Activated T-cell treated with anti-CD3 and anti-CD28 coated beads, Interleukin-2, amount 50 U/mL, for 4 hours (primary cell): ENCODE data around the gene MFAP5. TPM values are rescaled to one million over a fixed set of nuclear protein-coding genes. Genes with fewer than 3 reads are reported as not detected.

ENCODE experiments used
- ATAC-seq, 2 donors: fragments of 200-7000 bp; cut with Tn5 transposase; one replicate each; pipeline ENCODE4 v1.10.0; 2021
- DNase-seq: peaks from one replicate; pipeline ENCODE4 v3.0.0-alpha.2; 2020
- H3K27me3 Mint-ChIP-seq: one replicate; pipeline ENCODE4 v1.8.0; 2021; ENCODE audit warnings: low read depth, mixed read lengths
- H3K36me3 Mint-ChIP-seq: one replicate; pipeline ENCODE4 v1.8.0; 2022; ENCODE audit warnings: mixed read lengths; ENCODE audit not compliant: insufficient read depth
- H3K4me1 Mint-ChIP-seq: one replicate; pipeline ENCODE4 v1.8.0; 2021; ENCODE audit warnings: low read depth, mixed read lengths
- H3K4me3 Mint-ChIP-seq: one replicate; pipeline ENCODE4 v1.8.0; 2021; ENCODE audit warnings: mild to moderate bottlenecking, moderate library complexity, mixed read lengths
- H3K9me3 Mint-ChIP-seq: one replicate; pipeline ENCODE4 v1.8.0; 2021; ENCODE audit warnings: mixed read lengths
- total RNA-seq, 3 donors: library from RNA; stranded (reverse); gene quantifications; one replicate each; pipeline ENCODE4 v1.2.1, GENCODE V29; 2021

Gene MFAP5
- total RNA-seq, 3 donors from 2014 or later = not detected

DNA sequence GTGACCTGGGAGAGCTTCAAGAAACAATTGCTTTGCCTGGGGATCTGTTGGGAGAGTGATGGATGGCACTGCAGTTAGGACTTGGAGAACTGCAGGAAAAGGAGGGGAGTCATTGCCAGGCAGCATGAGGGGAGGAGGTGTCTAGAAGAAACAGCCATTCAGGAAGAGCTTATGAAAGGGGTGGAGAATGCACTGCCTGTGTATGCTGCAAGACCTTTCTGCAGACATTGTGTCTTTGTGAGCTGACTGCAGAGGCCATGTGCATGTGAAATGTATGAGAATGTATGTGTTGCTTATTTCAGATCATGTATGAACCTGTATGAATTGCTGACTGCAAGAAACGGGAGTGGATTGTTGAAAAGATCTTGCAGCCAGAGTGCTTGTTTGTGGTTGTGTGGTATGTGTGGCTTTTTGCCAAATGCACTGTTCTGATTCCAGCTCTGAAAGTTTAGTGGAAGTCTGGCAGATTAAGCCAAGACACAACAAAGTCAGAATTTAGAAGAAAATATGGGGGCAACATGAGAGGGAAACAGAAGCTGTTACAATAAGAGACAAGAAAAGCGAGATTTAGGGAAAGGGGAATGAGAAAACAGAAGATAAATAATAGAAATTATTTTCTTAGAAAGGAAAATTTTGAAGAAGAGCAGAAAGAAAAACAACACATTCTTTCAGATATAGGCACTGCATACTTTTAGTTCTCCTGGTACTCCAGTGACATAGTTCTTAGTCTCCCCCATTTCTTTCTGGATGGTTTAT is 25.4 kb upstream of the MFAP5 start:
- Mint-ChIP-seq H3K4me1 (peaks cover 6% of the 10 kb centered on the region), H3K9me3 (no peaks in the 10 kb centered on the region), H3K36me3 (no peaks in the 10 kb centered on the region), H3K4me3 (no peak overlapping the region), H3K27me3 (peaks cover 2% of the 10 kb centered on the region)
- DNase-seq = no peak
- no peak for ATAC-seq

DNA sequence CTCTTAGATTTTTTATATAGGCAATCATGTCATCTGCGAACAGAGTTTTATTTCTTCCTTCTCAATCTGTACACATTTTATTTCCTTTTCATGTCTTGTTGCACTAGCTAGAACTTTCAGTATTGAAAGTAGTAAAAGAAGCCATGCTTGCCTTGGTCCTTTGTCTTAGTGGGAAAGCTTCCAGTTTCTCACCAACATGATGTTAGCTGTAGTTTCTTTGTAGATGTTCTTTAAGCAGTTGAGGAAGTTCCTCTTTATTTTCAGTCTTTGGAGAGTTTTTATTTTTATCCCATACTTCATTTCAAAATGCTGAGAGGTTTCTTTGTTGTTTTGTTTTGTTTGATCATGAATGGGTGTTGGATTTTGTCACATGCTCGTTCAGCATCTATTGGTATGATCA is 22.4 kb upstream of the MFAP5 start:
- no peak for DNase-seq
- H3K9me3 Mint-ChIP-seq = no peaks in the 10 kb centered on the region

DNA sequence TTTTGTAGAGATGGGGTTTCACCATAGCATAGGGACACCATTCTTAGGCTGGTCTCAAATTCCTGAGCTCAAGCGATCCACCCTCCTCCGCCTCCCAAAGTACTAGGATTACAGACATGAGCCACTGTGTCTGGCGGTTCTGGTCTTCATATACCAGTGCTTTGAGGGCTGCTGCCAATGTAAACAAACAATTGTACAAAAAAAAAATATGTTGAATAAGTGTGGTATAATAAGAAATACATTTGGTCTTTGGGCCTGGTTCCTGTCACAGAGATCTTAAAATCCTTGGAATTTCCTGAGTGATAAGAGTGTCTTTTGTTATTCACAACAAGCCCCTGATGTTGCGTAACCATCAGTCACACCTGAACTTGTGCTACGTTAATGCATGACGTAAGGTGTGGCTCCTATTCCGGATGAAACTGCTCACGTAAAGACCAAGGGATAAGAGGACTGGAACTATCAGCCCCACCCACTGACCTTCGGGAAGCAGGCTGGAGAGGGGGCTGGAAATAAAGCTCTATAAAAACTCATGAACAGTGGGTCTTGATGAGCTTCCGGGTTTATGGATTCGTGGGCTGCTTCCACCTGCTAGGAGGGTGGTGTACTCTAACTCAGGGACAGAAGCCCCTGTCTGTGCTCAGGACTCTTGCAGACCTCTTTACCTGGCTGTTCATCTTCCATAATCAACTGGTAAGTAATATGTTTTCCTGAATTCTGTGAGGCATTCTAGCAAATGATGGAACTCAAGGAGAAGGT is 18.7 kb upstream of the MFAP5 start:
- H3K4me1 Mint-ChIP-seq = peaks cover 4% of the 10 kb centered on the region

More for the DNA sequence above, 22.4 kb upstream of the MFAP5 start:
- Mint-ChIP-seq H3K27me3 (peaks cover 2% of the 10 kb centered on the region), H3K4me1 (peaks cover 4% of the 10 kb centered on the region), H3K4me3 (no peak overlapping the region), H3K36me3 (no peaks in the 10 kb centered on the region)
- no peak for ATAC-seq

DNA sequence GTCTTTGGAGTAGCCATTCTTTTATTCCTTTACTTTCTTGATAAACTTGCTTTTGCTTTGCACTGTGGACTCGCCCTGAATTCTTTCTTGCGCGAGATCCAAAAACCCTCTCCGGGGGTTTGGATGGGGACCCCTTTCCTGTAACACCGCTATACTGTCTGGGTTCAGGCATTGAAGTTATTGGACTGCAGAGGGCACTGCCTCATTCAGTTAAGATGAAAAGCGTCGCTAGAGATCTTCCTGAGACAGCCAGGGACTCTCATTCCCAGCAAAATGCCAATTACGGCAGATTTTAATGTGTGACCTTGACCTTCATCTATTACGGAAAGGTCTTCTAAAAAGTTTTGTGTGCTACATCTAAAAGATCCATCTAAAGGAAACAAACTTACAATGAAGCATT is 17.9 kb upstream of the MFAP5 start:
- Mint-ChIP-seq H3K36me3 (no peaks in the 10 kb centered on the region), H3K4me1 (peaks cover 4% of the 10 kb centered on the region), H3K27me3 (no peaks in the 10 kb centered on the region), H3K9me3 (no peaks in the 10 kb centered on the region), H3K4me3 (no peak overlapping the region)
- ATAC-seq (no peak), DNase-seq (no peak)

More for the DNA sequence above, 18.7 kb upstream of the MFAP5 start:
- Mint-ChIP-seq H3K36me3 (no peaks in the 10 kb centered on the region), H3K27me3 (no peaks in the 10 kb centered on the region), H3K9me3 (no peaks in the 10 kb centered on the region), H3K4me3 (no peak overlapping the region)
- ATAC-seq = no peak
- DNase-seq = no peak

DNA sequence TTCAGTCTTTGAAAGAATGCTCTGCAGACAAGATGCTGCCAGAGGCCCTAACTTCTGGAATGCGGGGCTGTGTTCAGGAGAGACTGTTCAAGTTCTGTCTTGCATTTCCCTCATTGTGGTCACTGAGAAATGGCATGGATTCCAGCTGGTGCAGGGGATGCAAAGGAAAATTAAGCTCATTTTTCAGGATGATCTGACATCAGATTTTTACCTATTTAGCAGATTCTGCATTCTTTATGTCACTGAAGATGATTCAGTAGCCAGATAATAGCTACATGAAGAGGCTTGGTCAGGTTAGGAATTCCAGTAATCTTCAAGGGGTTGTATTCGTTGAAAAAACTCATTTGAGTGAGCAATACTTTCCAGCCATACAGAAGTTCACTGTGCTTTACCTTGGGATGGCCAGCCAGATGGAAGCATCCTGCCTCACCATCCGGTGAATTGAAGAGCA is 16.1 kb upstream of the MFAP5 start:
- no peaks in the 10 kb centered on the region for H3K36me3 Mint-ChIP-seq
- no peaks in the 10 kb centered on the region for H3K27me3 Mint-ChIP-seq
- H3K9me3 Mint-ChIP-seq = no peaks in the 10 kb centered on the region
- ATAC-seq (no peak), DNase-seq (no peak)
- peaks cover 6% of the 10 kb centered on the region for H3K4me1 Mint-ChIP-seq
- no peak overlapping the region for H3K4me3 Mint-ChIP-seq

DNA sequence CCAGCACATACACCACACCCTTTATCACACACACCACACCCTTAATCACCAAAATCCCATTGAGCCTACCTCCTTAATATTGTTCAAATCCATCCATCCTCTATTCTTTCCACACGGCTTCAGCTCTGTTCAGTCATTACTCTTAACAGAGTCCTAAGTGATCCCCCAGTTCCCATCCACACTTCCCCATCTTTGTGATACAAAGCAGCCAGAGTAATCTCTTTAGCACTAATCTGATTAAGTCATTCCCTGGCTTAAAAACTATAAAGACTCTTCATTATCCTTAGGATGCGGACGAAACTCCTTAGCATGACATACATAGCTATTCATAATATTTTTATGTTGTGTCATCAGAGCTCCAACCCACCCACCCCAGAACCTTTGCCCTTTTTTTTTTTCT is 14.7 kb upstream of the MFAP5 start:
- H3K27me3 Mint-ChIP-seq = no peaks in the 10 kb centered on the region
- peaks cover 6% of the 10 kb centered on the region for H3K4me1 Mint-ChIP-seq
- no peaks in the 10 kb centered on the region for H3K36me3 Mint-ChIP-seq
- no peak overlapping the region for H3K4me3 Mint-ChIP-seq
- no peaks in the 10 kb centered on the region for H3K9me3 Mint-ChIP-seq
- ATAC-seq (no peak), DNase-seq (no peak)

DNA sequence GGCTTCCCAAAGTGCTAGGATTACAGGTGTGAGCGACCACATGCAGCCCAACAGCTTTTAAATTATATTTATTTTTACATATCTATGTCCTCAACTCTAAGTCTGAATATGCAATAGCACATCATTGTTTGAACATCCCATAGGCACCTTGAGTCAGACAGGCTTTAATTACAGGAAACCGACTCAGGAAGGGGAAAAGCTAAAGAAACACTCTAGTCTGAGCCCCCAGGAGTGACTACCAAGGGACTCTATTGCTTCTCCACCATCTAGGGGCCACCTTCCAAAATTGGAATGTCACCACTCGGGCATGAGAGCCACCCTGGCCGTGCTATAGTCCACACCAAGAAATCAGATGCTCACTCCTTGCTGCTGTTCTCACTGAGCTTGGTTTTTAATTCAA is 14.0 kb upstream of the MFAP5 start:
- no peak for ATAC-seq

DNA sequence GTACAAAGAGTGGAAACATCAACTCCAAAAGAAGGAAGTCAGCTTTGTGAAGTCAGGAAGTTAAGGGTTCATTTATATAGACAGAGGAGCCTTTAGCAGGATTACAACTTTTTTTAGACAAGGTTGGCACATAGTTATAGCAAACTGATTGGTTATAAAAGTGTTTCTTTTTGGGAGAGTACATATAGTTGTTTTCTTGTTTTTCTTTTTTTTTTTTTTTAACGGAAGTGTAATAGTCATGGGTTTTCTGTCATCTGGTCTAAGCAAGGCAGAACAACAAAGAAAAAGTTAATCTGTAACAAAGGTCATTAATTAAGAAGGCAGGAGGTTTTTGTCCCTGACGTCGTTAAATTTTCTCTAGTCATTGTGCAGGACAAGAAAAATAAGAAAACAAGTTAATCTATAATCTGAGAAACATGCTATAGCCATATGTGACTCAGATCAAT is 13.0 kb upstream of the MFAP5 start:
- Mint-ChIP-seq H3K9me3 (no peaks in the 10 kb centered on the region), H3K4me1 (peaks cover 3% of the 10 kb centered on the region), H3K4me3 (no peak overlapping the region), H3K36me3 (no peaks in the 10 kb centered on the region), H3K27me3 (no peaks in the 10 kb centered on the region)
- DNase-seq (no peak), ATAC-seq (no peak)

More for the DNA sequence above, 14.0 kb upstream of the MFAP5 start:
- Mint-ChIP-seq H3K4me1 (peaks cover 3% of the 10 kb centered on the region), H3K9me3 (no peaks in the 10 kb centered on the region), H3K36me3 (no peaks in the 10 kb centered on the region), H3K4me3 (no peak overlapping the region), H3K27me3 (no peaks in the 10 kb centered on the region)
- no peak for DNase-seq

DNA sequence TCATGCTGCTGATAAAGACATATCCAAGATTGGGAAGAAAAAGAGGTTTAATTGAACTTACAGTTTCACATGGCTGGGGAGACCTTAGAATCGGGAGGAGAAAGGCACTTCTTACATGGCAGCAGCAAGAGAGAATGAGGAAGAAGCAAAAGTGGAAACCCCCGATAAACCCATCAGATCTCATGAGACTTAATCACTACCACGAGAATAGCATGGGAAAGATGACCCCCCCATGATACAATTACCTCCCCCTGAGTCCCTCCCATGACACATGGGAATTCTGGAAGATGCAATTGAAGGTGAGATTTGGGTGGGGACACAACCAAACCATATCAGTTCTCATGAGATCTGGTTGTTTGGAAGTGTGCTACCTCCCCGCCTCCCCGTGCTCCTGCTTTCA is 9.8 kb upstream of the MFAP5 start:
- Mint-ChIP-seq H3K36me3 (no peaks in the 10 kb centered on the region), H3K27me3 (peaks cover 2% of the 10 kb centered on the region), H3K9me3 (no peaks in the 10 kb centered on the region), H3K4me3 (no peak overlapping the region), H3K4me1 (peaks cover 3% of the 10 kb centered on the region)
- no peak for DNase-seq
- no peak for ATAC-seq

DNA sequence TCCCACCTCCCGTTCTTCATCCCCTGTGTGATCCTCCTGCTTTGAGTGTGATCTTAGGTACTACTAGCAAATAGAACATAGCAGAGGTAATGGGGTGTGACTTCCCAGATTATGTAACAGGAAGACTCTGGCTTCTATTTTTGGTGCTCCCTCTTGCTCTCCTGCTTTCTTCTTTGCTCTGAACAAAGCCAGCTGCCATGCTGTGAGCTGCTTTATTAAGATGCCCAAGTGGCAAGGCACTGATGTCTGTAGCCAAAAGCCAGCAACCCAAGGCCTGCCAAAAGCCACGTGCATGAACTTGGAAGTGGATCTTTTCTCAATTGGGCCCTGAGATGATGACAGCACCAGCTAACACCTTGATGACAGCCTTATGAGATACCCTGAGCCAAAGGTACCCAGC is 5.8 kb upstream of the MFAP5 start:
- no peak for DNase-seq
- Mint-ChIP-seq H3K4me1 (no peaks in the 10 kb centered on the region), H3K9me3 (no peaks in the 10 kb centered on the region), H3K4me3 (no peak overlapping the region), H3K36me3 (no peaks in the 10 kb centered on the region), H3K27me3 (peaks cover 7% of the 10 kb centered on the region)
- ATAC-seq = no peak

DNA sequence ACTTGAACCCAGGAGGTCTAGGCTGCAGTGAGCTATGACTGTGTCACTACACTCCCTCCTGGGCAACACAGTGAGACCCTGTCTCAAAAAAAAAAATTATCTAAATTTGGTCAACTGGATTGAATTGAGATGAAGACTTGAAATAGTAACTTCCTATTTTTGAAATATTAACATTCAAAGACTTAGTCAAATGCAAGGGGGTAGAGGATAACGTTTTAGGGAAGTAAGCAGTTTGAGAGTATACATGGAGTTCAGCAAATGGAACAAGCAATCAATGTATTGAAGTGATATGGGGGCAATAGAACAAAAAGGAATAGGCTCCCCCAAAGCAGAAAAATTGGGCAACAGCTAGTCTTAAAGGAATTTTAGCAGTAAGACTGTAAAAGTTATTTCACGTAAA is 4.6 kb upstream of the MFAP5 start:
- H3K27me3 Mint-ChIP-seq = peaks cover 7% of the 10 kb centered on the region
- no peaks in the 10 kb centered on the region for H3K9me3 Mint-ChIP-seq
- DNase-seq = no peak
- no peak overlapping the region for H3K4me3 Mint-ChIP-seq
- H3K4me1 Mint-ChIP-seq = no peaks in the 10 kb centered on the region
- ATAC-seq = no peak
- no peaks in the 10 kb centered on the region for H3K36me3 Mint-ChIP-seq

DNA sequence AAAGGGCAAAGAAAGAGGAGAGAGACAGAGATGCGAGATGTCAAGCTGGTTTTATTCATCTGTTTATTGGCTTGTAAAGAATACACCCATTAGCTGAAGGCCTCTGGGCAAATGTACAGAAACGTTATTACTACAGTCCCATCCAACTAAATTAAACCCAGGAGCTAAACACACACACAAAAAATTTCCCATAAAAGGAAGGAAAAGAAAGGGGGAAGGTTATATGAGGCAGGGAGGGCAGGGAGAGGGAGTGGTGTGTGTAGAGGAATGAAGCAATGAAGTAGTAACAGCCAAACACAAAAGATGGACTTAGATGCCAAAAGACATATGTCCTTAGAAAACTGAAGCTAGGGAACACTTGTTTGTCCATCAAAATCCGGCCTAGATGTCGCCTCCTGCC is 3.1 kb upstream of the MFAP5 start:
- Mint-ChIP-seq H3K9me3 (no peaks in the 10 kb centered on the region), H3K4me3 (no peak overlapping the region), H3K27me3 (peaks cover 7% of the 10 kb centered on the region), H3K36me3 (no peaks in the 10 kb centered on the region), H3K4me1 (no peaks in the 10 kb centered on the region)
- no peak for DNase-seq
- ATAC-seq = no peak

DNA sequence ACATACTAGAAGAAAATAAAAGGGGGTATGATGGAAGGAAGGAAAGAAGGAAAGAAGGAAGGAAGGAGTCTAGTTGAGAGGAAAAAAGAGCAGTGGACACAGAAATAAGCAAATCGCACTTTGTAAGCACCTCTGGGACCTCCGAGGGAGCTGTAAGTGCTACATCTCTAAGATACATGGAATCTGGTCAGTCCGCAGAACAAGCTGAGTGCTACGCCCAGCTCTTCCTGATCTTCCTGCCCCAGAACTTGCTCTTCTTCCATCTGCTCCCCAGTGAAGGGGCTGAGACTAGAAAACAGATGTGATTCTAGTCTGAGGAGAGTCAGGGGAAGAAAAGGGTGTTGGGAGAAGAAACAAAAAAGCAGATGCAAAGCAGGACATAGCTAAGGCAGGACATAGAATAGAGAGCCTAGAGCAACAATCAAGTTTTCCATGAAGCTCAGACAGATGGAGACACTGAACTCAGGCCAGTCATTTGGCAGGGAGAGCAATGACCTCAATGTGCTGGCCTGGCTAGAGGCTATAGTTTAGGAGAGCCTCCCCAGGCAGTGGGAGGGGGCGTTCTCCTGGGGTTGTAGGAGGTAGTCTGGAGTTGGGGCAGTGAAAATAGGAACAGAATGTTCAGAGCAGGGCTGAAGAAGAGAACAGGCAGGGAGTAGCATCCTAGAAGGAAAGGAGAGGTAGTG is 1.7 kb upstream of the MFAP5 start:
- H3K4me1 Mint-ChIP-seq = no peaks in the 10 kb centered on the region
- no peak overlapping the region for H3K4me3 Mint-ChIP-seq
- no peak for DNase-seq
- ATAC-seq = no peak
- H3K27me3 Mint-ChIP-seq = peaks cover 5% of the 10 kb centered on the region
- H3K36me3 Mint-ChIP-seq = no peaks in the 10 kb centered on the region
- no peaks in the 10 kb centered on the region for H3K9me3 Mint-ChIP-seq

DNA sequence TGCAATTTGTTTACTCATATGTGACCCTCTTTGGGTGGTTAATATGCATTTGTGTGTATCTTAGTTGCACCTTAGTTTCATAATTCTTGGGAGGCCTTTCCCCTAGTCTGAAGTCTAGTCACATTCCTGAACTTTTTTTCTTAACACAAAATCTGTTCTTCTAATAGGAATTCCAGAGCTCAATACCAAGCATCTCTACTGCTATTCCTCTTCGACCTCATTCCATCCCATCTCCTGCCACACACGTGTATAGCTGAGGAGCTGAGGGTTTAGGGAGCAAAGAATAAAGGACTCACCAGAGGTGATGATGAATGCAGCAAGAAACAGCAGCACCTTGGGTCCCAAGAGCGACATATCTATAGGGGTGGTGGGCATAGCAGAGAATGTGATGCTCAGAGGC is 875 bp downstream of the MFAP5 start:
- no peak for ATAC-seq
- no peaks in the 10 kb centered on the region for H3K9me3 Mint-ChIP-seq
- no peak overlapping the region for H3K4me3 Mint-ChIP-seq
- DNase-seq = no peak
- H3K4me1 Mint-ChIP-seq = no peaks in the 10 kb centered on the region
- no peaks in the 10 kb centered on the region for H3K36me3 Mint-ChIP-seq
- peaks cover 5% of the 10 kb centered on the region for H3K27me3 Mint-ChIP-seq
